H9 (cell line): ENCODE data around the gene LRRFIP2. TPM values are rescaled to one million over a fixed set of nuclear protein-coding genes. Genes with fewer than 3 reads are reported as not detected.

ENCODE experiments used
- DNase-seq: peaks from one replicate; pipeline ENCODE4 v3.0.0-alpha.2; 2017
- H2AFZ ChIP-seq: one replicate; pipeline ENCODE4 v1.6.1; 2013; ENCODE audit warnings: mild to moderate bottlenecking, low read length, control low read depth, moderate library complexity
- H2AK5ac ChIP-seq: 2 replicates; pipeline ENCODE4 v1.6.1; 2013; ENCODE audit warnings: low read length, control low read depth, mixed read lengths; ENCODE audit not compliant: insufficient read length
- H2BK120ac ChIP-seq: one replicate; pipeline ENCODE4 v1.6.1; 2013; ENCODE audit warnings: low read depth, mild to moderate bottlenecking, low read length, control low read depth, inconsistent platforms; ENCODE audit not compliant: poor library complexity, severe bottlenecking
- H2BK12ac ChIP-seq: 2 replicates; pipeline ENCODE4 v1.6.1; 2013; ENCODE audit warnings: low read length, control low read depth, mixed read lengths, low read depth; ENCODE audit not compliant: insufficient read length
- H2BK15ac ChIP-seq: 2 replicates; pipeline ENCODE4 v1.6.1; 2013; ENCODE audit warnings: low read depth, low read length, control low read depth
- H2BK20ac ChIP-seq: one replicate; pipeline ENCODE4 v1.6.1; 2013; ENCODE audit warnings: low read depth, mild to moderate bottlenecking, low read length, control low read depth, inconsistent platforms; ENCODE audit not compliant: poor library complexity, severe bottlenecking
- H2BK5ac ChIP-seq: 2 replicates; pipeline ENCODE4 v1.6.1; 2013; ENCODE audit warnings: low read length, control low read depth, mixed read lengths; ENCODE audit not compliant: insufficient read length
- H3K14ac ChIP-seq: 2 replicates; pipeline ENCODE4 v1.6.1; 2013; ENCODE audit warnings: low read length, control low read depth; ENCODE audit not compliant: insufficient read depth
- H3K18ac ChIP-seq: 2 replicates; pipeline ENCODE4 v1.6.1; 2013; ENCODE audit warnings: low read depth, mild to moderate bottlenecking, mixed read lengths, low read length, control low read depth; ENCODE audit not compliant: insufficient read length
- H3K23ac ChIP-seq: 2 replicates; pipeline ENCODE4 v1.6.1; 2013; ENCODE audit warnings: low read length, control low read depth, mixed read lengths, low read depth; ENCODE audit not compliant: insufficient read length
- H3K23me2 ChIP-seq: 2 replicates; pipeline ENCODE4 v1.6.1; 2013; ENCODE audit warnings: low read depth, mild to moderate bottlenecking, mixed read lengths, low read length, control low read depth; ENCODE audit not compliant: insufficient read length, poor library complexity, severe bottlenecking
- H3K27ac ChIP-seq: 2 replicates; pipeline ENCODE4 v1.5.1; 2013; ENCODE audit warnings: low read length, control low read depth, mixed read lengths, low read depth; ENCODE audit not compliant: insufficient read length
- H3K27me3 ChIP-seq: 2 replicates; pipeline ENCODE4 v1.6.1; 2013; ENCODE audit warnings: low read length, control low read depth, inconsistent platforms; ENCODE audit not compliant: insufficient read depth
- H3K4ac ChIP-seq: 2 replicates; pipeline ENCODE4 v1.6.1; 2013; ENCODE audit warnings: low read depth, mild to moderate bottlenecking, control low read depth, inconsistent platforms, low read length, moderate library complexity
- H3K4me1 ChIP-seq: 2 replicates; pipeline ENCODE4 v1.6.1; 2013; ENCODE audit warnings: low read length, control low read depth, inconsistent platforms; ENCODE audit not compliant: insufficient read depth
- H3K4me2 ChIP-seq: 2 replicates; pipeline ENCODE4 v1.6.1; 2013; ENCODE audit warnings: low read length, control low read depth, mixed read lengths; ENCODE audit not compliant: insufficient read length, insufficient read depth
- H3K56ac ChIP-seq: 2 replicates; pipeline ENCODE4 v1.6.1; 2013; ENCODE audit warnings: low read depth, mild to moderate bottlenecking, mixed read lengths, low read length, control low read depth; ENCODE audit not compliant: insufficient read length
- H3K79me1 ChIP-seq: 2 replicates; pipeline ENCODE4 v1.6.1; 2013; ENCODE audit warnings: low read depth, mild to moderate bottlenecking, moderate library complexity, low read length, control low read depth, inconsistent platforms; ENCODE audit not compliant: insufficient read depth, poor library complexity, severe bottlenecking
- H3K79me2 ChIP-seq: 2 replicates; pipeline ENCODE4 v1.6.1; 2013; ENCODE audit warnings: low read length, control low read depth, inconsistent platforms; ENCODE audit not compliant: insufficient read depth
- H3K9ac ChIP-seq: 2 replicates; pipeline ENCODE4 v1.6.1; 2013; ENCODE audit warnings: low read length, control low read depth, mixed read lengths; ENCODE audit not compliant: insufficient read length; ENCODE audit errors: extremely low read depth
- H3K9me3 ChIP-seq: one replicate; pipeline ENCODE4 v1.6.1; 2013; ENCODE audit warnings: low read depth, low read length, inconsistent platforms; ENCODE audit not compliant: control insufficient read depth
- H3T11ph ChIP-seq: one replicate; pipeline ENCODE4 v1.6.1; 2013; ENCODE audit warnings: mild to moderate bottlenecking, low read length, control low read depth, inconsistent platforms
- H4K20me1 ChIP-seq: one replicate; pipeline ENCODE4 v1.6.1; 2013; ENCODE audit not compliant: control insufficient read depth, insufficient read length, insufficient read depth
- H4K5ac ChIP-seq: 2 replicates; pipeline ENCODE4 v1.6.1; 2013; ENCODE audit warnings: low read depth, mild to moderate bottlenecking, mixed read lengths, low read length, control low read depth; ENCODE audit not compliant: insufficient read length
- H4K8ac ChIP-seq: replicated peaks from 2 replicates; pipeline ENCODE4 v1.6.1; 2013; ENCODE audit warnings: low read length, control low read depth, mixed read lengths, low read depth; ENCODE audit not compliant: insufficient read length
- H4K91ac ChIP-seq: 2 replicates; pipeline ENCODE4 v1.6.1; 2013; ENCODE audit warnings: low read depth, mild to moderate bottlenecking, moderate library complexity, mixed read lengths, low read length, control low read depth; ENCODE audit not compliant: insufficient read length
- H3K27ac Mint-ChIP-seq, 3 experiments: 2 replicates in 2 of 3; 3 replicates in 1 of 3; pipeline ENCODE4 v1.8.0; 2020 to 2021; ENCODE audit warnings: mixed read lengths in 3 of 3, mild to moderate bottlenecking in 1 of 3, moderate library complexity in 1 of 3
- H3K27me3 Mint-ChIP-seq: 2 replicates; pipeline ENCODE4 v1.8.0; 2021; ENCODE audit warnings: low read depth, mild to moderate bottlenecking, moderate library complexity, mixed read lengths
- H3K36me3 Mint-ChIP-seq, 3 experiments: 2 replicates in 2 of 3; 3 replicates in 1 of 3; pipeline ENCODE4 v1.8.0; 2020 to 2021; ENCODE audit warnings: low read depth in 3 of 3, mixed read lengths in 3 of 3; ENCODE audit not compliant: insufficient read depth in 1 of 3
- H3K4me1 Mint-ChIP-seq, 2 experiments: 2 replicates each; pipeline ENCODE4 v1.8.0; 2020; ENCODE audit warnings: mixed read lengths in 2 of 2
- H3K4me3 Mint-ChIP-seq, 2 experiments: 2 replicates in 1 of 2; 3 replicates in 1 of 2; pipeline ENCODE4 v1.8.0; 2020 to 2021; ENCODE audit warnings: mild to moderate bottlenecking in 2 of 2, mixed read lengths in 2 of 2, moderate library complexity in 1 of 2
- H3K9me3 Mint-ChIP-seq, 2 experiments: 2 replicates in 1 of 2; 3 replicates in 1 of 2; pipeline ENCODE4 v1.8.0; 2020; ENCODE audit warnings: mild to moderate bottlenecking in 2 of 2, mixed read lengths in 2 of 2, moderate library complexity in 1 of 2
- WGBS: extraction: QIAGEN DNeasy Blood & Tissue Kit; methylation state at CpG from one replicate; pipeline ENCODE4 v1.1.7; 2013; ENCODE audit warnings: missing lambda C conversion rate, low lambda C conversion rate, mixed read lengths; ENCODE audit not compliant: insufficient read length; ENCODE audit errors: extremely low coverage; 5-methylcytosine and 5-hydroxymethylcytosine counted together
- total RNA-seq: library from RNA; stranded (reverse); gene quantifications from 2 replicates; pipeline ENCODE4 v1.2.1, GENCODE V29; 2021
- TF ChIP-seq, protein P1 (sequence below): fragments of 200-600 bp; sonication (generic); conservative IDR thresholded peaks from 3 replicates; pipeline ENCODE4 v1.8.0; 2021; ENCODE audit warnings: antibody characterized with exemption, mild to moderate bottlenecking

Gene LRRFIP2
- total RNA-seq, 1 experiment from 2014 or later: 30.7 TPM

GRCh38 chr3:37127340-37127739 is 47.0 kb downstream of the LRRFIP2 start:
- Histone ChIP-seq H4K20me1 (no peaks in the 10 kb centered on the region), H3K27ac (no peak overlapping the region), H3K4ac (no peak overlapping the region), H3K4me1 (peaks cover 3% of the 10 kb centered on the region; the same call in 1 of the 2 replicates), H2BK5ac (no peak overlapping the region), H3K23ac (no peak overlapping the region), H3K4me2 (no peak overlapping the region), H3K9me3 (no peaks in the 10 kb centered on the region), H3K9ac (no peak overlapping the region), H4K91ac (no peak overlapping the region), H4K5ac (no peak overlapping the region), H2AK5ac (no peak overlapping the region), H3K18ac (no peak overlapping the region), H3K27me3 (no peaks in the 10 kb centered on the region), H3K14ac (no peak overlapping the region), H2AFZ (no peak overlapping the region), H2BK120ac (no peak overlapping the region), H2BK15ac (no peak overlapping the region), H2BK12ac (no peak overlapping the region), H3T11ph (no peak overlapping the region), H3K56ac (no peak overlapping the region), H2BK20ac (no peak overlapping the region), H3K79me1 (no peaks in the 10 kb centered on the region), H4K8ac (no peak overlapping the region), H3K79me2 (no peaks in the 10 kb centered on the region), H3K23me2 (no peaks in the 10 kb centered on the region)
- no peak for DNase-seq
- WGBS: no CpG with 5 or more reads among the region's 1 CpG
- H3K9me3 Mint-ChIP-seq: no peaks in the 10 kb centered on the region
- peaks cover 0 to 2% (median under 1%) of the 10 kb centered on the region in 3 experiments; a peak in 3 of 7 replicates for H3K36me3 Mint-ChIP-seq
- no peak overlapping the region for H3K27ac Mint-ChIP-seq
- TF ChIP-seq, protein P1, sequence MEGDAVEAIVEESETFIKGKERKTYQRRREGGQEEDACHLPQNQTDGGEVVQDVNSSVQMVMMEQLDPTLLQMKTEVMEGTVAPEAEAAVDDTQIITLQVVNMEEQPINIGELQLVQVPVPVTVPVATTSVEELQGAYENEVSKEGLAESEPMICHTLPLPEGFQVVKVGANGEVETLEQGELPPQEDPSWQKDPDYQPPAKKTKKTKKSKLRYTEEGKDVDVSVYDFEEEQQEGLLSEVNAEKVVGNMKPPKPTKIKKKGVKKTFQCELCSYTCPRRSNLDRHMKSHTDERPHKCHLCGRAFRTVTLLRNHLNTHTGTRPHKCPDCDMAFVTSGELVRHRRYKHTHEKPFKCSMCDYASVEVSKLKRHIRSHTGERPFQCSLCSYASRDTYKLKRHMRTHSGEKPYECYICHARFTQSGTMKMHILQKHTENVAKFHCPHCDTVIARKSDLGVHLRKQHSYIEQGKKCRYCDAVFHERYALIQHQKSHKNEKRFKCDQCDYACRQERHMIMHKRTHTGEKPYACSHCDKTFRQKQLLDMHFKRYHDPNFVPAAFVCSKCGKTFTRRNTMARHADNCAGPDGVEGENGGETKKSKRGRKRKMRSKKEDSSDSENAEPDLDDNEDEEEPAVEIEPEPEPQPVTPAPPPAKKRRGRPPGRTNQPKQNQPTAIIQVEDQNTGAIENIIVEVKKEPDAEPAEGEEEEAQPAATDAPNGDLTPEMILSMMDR: no peak
- peaks cover 4 to 8% of the 10 kb centered on the region in 2 experiments for H3K4me1 Mint-ChIP-seq
- H3K4me3 Mint-ChIP-seq: no peak overlapping the region
- no peaks in the 10 kb centered on the region for H3K27me3 Mint-ChIP-seq
